NB4 (cell line): Measurements from ENCODE around the gene TCF4.

Source experiments
- MYC ChIP-seq: IDR thresholded peaks from 2 replicates; pipeline ENCODE4 v1.6.1; 2011; ENCODE audit warnings: low read depth, low read length
- POLR2A ChIP-seq: IDR thresholded peaks from 2 replicates; pipeline ENCODE4 v1.6.1; 2011; ENCODE audit warnings: mild to moderate bottlenecking; ENCODE audit not compliant: insufficient read length; ENCODE audit errors: extremely low read depth
- TF ChIP-seq, protein P1 (sequence below): IDR thresholded peaks from one replicate; pipeline ENCODE4 v1.5.1; 2012; ENCODE audit warnings: low read depth, low read length
- TF ChIP-seq, protein P2 (sequence below): IDR thresholded peaks from 2 replicates; pipeline ENCODE4 v1.6.1; 2011; ENCODE audit warnings: low read depth, low read length

DNA sequence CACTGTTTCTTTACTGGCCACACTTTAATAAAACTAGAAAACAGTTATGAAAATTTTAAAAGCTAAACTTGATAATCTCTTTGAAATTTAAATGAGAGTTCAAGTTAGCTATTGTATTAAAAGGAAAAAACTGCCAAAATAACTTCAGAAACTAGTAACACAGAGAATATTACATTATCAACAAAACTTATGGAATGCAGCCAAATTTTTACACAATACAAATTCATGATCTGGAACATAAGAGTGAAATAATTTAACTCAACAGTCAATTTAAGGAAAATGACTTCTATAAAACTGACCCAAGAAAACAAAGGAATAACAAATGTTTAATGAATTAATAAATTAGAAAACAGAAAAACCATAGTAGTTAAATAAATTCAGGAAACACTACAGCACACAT lies 65.0 kb downstream of the TCF4 start:
- TF ChIP-seq, protein P1, sequence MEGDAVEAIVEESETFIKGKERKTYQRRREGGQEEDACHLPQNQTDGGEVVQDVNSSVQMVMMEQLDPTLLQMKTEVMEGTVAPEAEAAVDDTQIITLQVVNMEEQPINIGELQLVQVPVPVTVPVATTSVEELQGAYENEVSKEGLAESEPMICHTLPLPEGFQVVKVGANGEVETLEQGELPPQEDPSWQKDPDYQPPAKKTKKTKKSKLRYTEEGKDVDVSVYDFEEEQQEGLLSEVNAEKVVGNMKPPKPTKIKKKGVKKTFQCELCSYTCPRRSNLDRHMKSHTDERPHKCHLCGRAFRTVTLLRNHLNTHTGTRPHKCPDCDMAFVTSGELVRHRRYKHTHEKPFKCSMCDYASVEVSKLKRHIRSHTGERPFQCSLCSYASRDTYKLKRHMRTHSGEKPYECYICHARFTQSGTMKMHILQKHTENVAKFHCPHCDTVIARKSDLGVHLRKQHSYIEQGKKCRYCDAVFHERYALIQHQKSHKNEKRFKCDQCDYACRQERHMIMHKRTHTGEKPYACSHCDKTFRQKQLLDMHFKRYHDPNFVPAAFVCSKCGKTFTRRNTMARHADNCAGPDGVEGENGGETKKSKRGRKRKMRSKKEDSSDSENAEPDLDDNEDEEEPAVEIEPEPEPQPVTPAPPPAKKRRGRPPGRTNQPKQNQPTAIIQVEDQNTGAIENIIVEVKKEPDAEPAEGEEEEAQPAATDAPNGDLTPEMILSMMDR: no peak
- TF ChIP-seq POLR2A (no peak), MYC (no peak)
- TF ChIP-seq, protein P2, sequence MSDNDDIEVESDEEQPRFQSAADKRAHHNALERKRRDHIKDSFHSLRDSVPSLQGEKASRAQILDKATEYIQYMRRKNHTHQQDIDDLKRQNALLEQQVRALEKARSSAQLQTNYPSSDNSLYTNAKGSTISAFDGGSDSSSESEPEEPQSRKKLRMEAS: no peak
